Small intestine (tissue), 7 donors: ENCODE measurements around the gene HPS1. TPM values are rescaled to one million over a fixed set of nuclear protein-coding genes. Genes with fewer than 3 reads are reported as not detected.
"Not testable (repeated sequence)": the region's sequence is repeated elsewhere in the genome, so short reads cannot be mapped to it uniquely, and the experiment has no call there.

Source experiments
- DNase-seq, 2 donors: peaks; one replicate each; pipeline versions ENCODE4 v3.0.0 to v3.0.0-alpha.2; 2013
- FAIRE-seq: peaks from 2 replicates; lab custom pipeline; 2012; peaks lifted over from hg19 to GRCh38; lab: Jason Lieb, UNC
- H3K27ac ChIP-seq, 3 donors: one replicate each; pipeline ENCODE4 v1.5.1; 2013; ENCODE audit warnings: low read length in 2 of 3, mild to moderate bottlenecking in 2 of 3, control low read depth in 1 of 3, inconsistent platforms in 1 of 3, low read depth in 1 of 3, moderate library complexity in 1 of 3
- H3K27me3 ChIP-seq, 3 donors: one replicate each; pipeline ENCODE4 v1.6.1; 2013; ENCODE audit warnings: low read length in 3 of 3, inconsistent platforms in 1 of 3; ENCODE audit not compliant: control insufficient read depth in 3 of 3, insufficient read depth in 3 of 3
- H3K36me3 ChIP-seq, 3 donors: one replicate each; pipeline ENCODE4 v1.6.1; 2013; ENCODE audit warnings: low read length in 3 of 3, inconsistent platforms in 1 of 3, low read depth in 1 of 3, mild to moderate bottlenecking in 1 of 3, moderate library complexity in 1 of 3; ENCODE audit not compliant: control insufficient read depth in 3 of 3, insufficient read depth in 2 of 3
- H3K4me1 ChIP-seq, 3 donors: one replicate each; pipeline ENCODE4 v1.6.1; 2013; ENCODE audit warnings: low read length in 2 of 3, inconsistent platforms in 1 of 3, low read depth in 1 of 3, mild to moderate bottlenecking in 1 of 3, moderate library complexity in 1 of 3; ENCODE audit not compliant: control insufficient read depth in 3 of 3, insufficient read depth in 2 of 3
- H3K4me3 ChIP-seq, 3 donors: one replicate each; pipeline ENCODE4 v1.5.1; 2013; ENCODE audit warnings: low read length in 3 of 3, control low read depth in 1 of 3, inconsistent platforms in 1 of 3, low read depth in 1 of 3, mild to moderate bottlenecking in 1 of 3, moderate library complexity in 1 of 3
- H3K9me3 ChIP-seq, 2 donors: one replicate each; pipeline ENCODE4 v1.6.1; 2013; ENCODE audit warnings: low read depth in 1 of 2, low read length in 1 of 2; ENCODE audit not compliant: control insufficient read depth in 2 of 2, insufficient read depth in 1 of 2
- WGBS, 3 donors: extraction: QIAGEN DNeasy Blood & Tissue Kit; methylation state at CpG; one replicate each; pipeline ENCODE4 v1.1.7; 2013; 5-methylcytosine and 5-hydroxymethylcytosine counted together
- polyA plus RNA-seq, 4 donors: library from polyadenylated mRNA; stranded (reverse) in 3 of 4; unstranded in 1 of 4; fragments of 200-250 nt in 3 of 4; fragments of 120-200 nt in 1 of 4; gene quantifications; one replicate each; pipeline versions ENCODE4 v1.2.1 to v1.2.3, GENCODE V29; 2013
- donor health status: healthy with polysubstance abuse.
- donor health status: control.
- donor health status: control.
- donor health status: Bipolar disorder and iron deficiency.
- donor health status: healthy.

The HPS1 gene
- polyA plus RNA-seq, 4 donors: 47.5 to 89.3 (median 79.9) TPM

GRCh38 chr10:98391065-98391464 is 55.7 kb downstream of the HPS1 start:
- no peak for FAIRE-seq
- peaks cover 0 to 31% (median 2%) of the 10 kb centered on the region in 3 donors for H3K36me3 ChIP-seq
- H3K27me3 ChIP-seq: no peaks in the 10 kb centered on the region
- no peak for DNase-seq
- no peak overlapping the region for H3K27ac ChIP-seq
- H3K4me1 ChIP-seq: no peaks in the 10 kb centered on the region
- H3K4me3 ChIP-seq: no peak overlapping the region
- H3K9me3 ChIP-seq: no peaks in the 10 kb centered on the region
- WGBS, 3 donors: 60 to 87% (median 71%) methylated on average over 7 of the region's 7 CpGs

- no peak for FAIRE-seq
- Histone ChIP-seq H3K36me3 (peaks cover 0 to 32% (median 2%) of the 10 kb centered on the region in 3 donors), H3K27ac (no peak overlapping the region), H3K27me3 (no peaks in the 10 kb centered on the region), H3K4me3 (no peak overlapping the region), H3K9me3 (no peaks in the 10 kb centered on the region), H3K4me1 (no peaks in the 10 kb centered on the region)
- 96 to 98% (median 98%) methylated on average over 4 of the region's 4 CpGs for WGBS, 3 donors
- DNase-seq: no peak
Observed at GRCh38 chr10:98390406-98390805, 56.3 kb downstream of the HPS1 start.

GRCh38 chr10:98389398-98389797 is 57.3 kb downstream of the HPS1 start:
- 79 to 92% (median 84%) methylated on average over 6 of the region's 6 CpGs for WGBS, 3 donors
- H3K4me1 ChIP-seq: no peaks in the 10 kb centered on the region
- no peak overlapping the region for H3K4me3 ChIP-seq
- H3K36me3 ChIP-seq: peaks cover 0 to 30% (median 0%) of the 10 kb centered on the region in 3 donors
- H3K27ac ChIP-seq: no peak overlapping the region
- no peaks in the 10 kb centered on the region for H3K27me3 ChIP-seq
- FAIRE-seq (no peak), DNase-seq (no peak)
- no peaks in the 10 kb centered on the region for H3K9me3 ChIP-seq

- Histone ChIP-seq H3K4me3 (no peak overlapping the region), H3K4me1 (no peaks in the 10 kb centered on the region), H3K27ac (no peak overlapping the region), H3K36me3 (peaks cover 0 to 30% (median 0%) of the 10 kb centered on the region in 3 donors), H3K27me3 (no peaks in the 10 kb centered on the region), H3K9me3 (no peaks in the 10 kb centered on the region)
- DNase-seq (no peak), FAIRE-seq (no peak)
- WGBS, 3 donors: 92 to 94% (median 92%) methylated on average over 13 of the region's 13 CpGs
Observed at GRCh38 chr10:98388101-98388655, 58.6 kb downstream of the HPS1 start.

GRCh38 chr10:98384531-98385133 is 62.1 kb downstream of the HPS1 start:
- 92 to 97% (median 95%) methylated on average over 9 of the region's 9 CpGs for WGBS, 3 donors

GRCh38 chr10:98383869-98384268 is 62.9 kb downstream of the HPS1 start:
- DNase-seq (no peak), FAIRE-seq (no peak)
- Histone ChIP-seq H3K4me1 (no peaks in the 10 kb centered on the region), H3K9me3 (no peaks in the 10 kb centered on the region), H3K4me3 (no peak overlapping the region), H3K27ac (no peak overlapping the region), H3K27me3 (no peaks in the 10 kb centered on the region), H3K36me3 (peaks cover 0 to 29% (median 0%) of the 10 kb centered on the region in 3 donors)
- 91 to 94% (median 92%) methylated on average over 6 of the region's 6 CpGs for WGBS, 3 donors

More at GRCh38 chr10:98384531-98385133, 62.1 kb downstream of the HPS1 start:
- Histone ChIP-seq H3K27me3 (no peaks in the 10 kb centered on the region), H3K4me1 (no peaks in the 10 kb centered on the region), H3K4me3 (no peak overlapping the region), H3K9me3 (no peaks in the 10 kb centered on the region), H3K36me3 (peaks cover 0 to 29% (median 0%) of the 10 kb centered on the region in 3 donors), H3K27ac (no peak overlapping the region)
- no peak for FAIRE-seq
- no peak for DNase-seq

DNA sequence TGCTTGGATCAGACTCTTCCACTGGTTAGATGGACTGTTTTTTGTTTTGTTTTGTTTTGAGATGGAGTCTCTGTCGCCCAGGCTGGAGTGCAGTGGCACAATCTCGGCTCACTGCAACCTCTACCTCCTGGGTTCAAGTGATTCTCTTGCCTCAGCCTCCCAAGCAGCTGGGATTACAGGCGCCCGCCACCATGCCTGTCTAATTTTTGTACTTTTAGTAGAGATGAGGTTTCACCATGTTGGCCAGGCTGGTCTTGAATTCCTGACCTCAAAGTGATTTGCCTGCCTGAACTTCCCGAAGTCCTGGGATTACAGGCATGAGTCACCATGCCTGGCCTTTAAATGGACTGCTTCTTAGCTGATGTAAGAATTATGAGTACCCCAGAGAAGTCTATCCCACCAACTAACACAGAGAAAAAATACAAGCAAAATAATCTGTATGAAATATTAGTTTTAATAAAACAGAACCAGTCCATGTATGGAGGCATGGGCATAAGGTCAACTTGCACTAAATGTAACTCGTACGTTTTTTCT is 63.5 kb downstream of the HPS1 start:
- H3K4me1 ChIP-seq, H3K4me3 ChIP-seq, DNase-seq, H3K9me3 ChIP-seq, H3K27me3 ChIP-seq, FAIRE-seq, H3K27ac ChIP-seq: not testable (repeated sequence)
- WGBS, 3 donors: 91 to 93% (median 92%) methylated on average over 7 of the region's 7 CpGs
- peaks cover 0 to 29% (median 0%) of the 10 kb centered on the region in 3 donors for H3K36me3 ChIP-seq

- Histone ChIP-seq H3K36me3 (peaks cover 0 to 28% (median 0%) of the 10 kb centered on the region in 3 donors), H3K27ac (no peak overlapping the region), H3K4me1 (no peaks in the 10 kb centered on the region), H3K27me3 (no peaks in the 10 kb centered on the region), H3K9me3 (peaks cover 0 to under 1% of the 10 kb centered on the region in 2 donors), H3K4me3 (no peak overlapping the region)
- FAIRE-seq: no peak
- no peak for DNase-seq
- 82 to 87% (median 84%) methylated on average over 5 of the region's 5 CpGs for WGBS, 3 donors
Observed at GRCh38 chr10:98382691-98383101, 64.0 kb downstream of the HPS1 start.
